Measurements from ENCODE around the gene RUNX1.
"Not testable (repeated sequence)": the region's sequence is repeated elsewhere in the genome, so short reads cannot be mapped to it uniquely, and the experiment has no call there.

Gene RUNX1

GRCh38 chr21:34959607-34960006 is 89.5 kb downstream of the RUNX1 start:
- Mint-ChIP-seq H3K9me3 (peaks cover 13% of the 10 kb centered on the region), H3K36me3 (ENCODE audit: low read depth) (no peaks in the 10 kb centered on the region), H3K4me1 (no peaks in the 10 kb centered on the region), H3K27me3 (ENCODE audit: low read depth) (peaks cover 17% of the 10 kb centered on the region), H3K4me3 (no peak overlapping the region), H3K27ac (no peak overlapping the region)
- no peak for TF ChIP-seq CTCF (IDR thresholded peaks at IDR 0.05; ENCODE audit: unreplicated experiment in 3 of 3)

GRCh38 chr21:34958040-34958439 is 91.1 kb downstream of the RUNX1 start:
- H3K27me3 Mint-ChIP-seq (ENCODE audit: low read depth): peaks cover 14% of the 10 kb centered on the region
- no peaks in the 10 kb centered on the region for H3K4me1 Mint-ChIP-seq
- TF ChIP-seq CTCF (IDR thresholded peaks at IDR 0.05; ENCODE audit: unreplicated experiment in 3 of 3): no peak
- H3K27ac Mint-ChIP-seq: no peak overlapping the region
- H3K9me3 Mint-ChIP-seq: peaks cover 14% of the 10 kb centered on the region
- no peak overlapping the region for H3K4me3 Mint-ChIP-seq
- no peaks in the 10 kb centered on the region for H3K36me3 Mint-ChIP-seq (ENCODE audit: low read depth)

GRCh38 chr21:34956416-34957316 is 92.4 kb downstream of the RUNX1 start:
- no peaks in the 10 kb centered on the region for H3K4me1 Mint-ChIP-seq
- H3K9me3 Mint-ChIP-seq: peaks cover 19% of the 10 kb centered on the region
- H3K27ac Mint-ChIP-seq: no peak overlapping the region
- H3K36me3 Mint-ChIP-seq (ENCODE audit: low read depth): no peaks in the 10 kb centered on the region
- H3K4me3 Mint-ChIP-seq: no peak overlapping the region
- peaks cover 14% of the 10 kb centered on the region for H3K27me3 Mint-ChIP-seq (ENCODE audit: low read depth)
- no peak for TF ChIP-seq CTCF (IDR thresholded peaks at IDR 0.05; ENCODE audit: unreplicated experiment in 3 of 3)

GRCh38 chr21:34953950-34954349 is 95.2 kb downstream of the RUNX1 start:
- no peak overlapping the region for H3K27ac Mint-ChIP-seq

GRCh38 chr21:34952701-34953100 is 96.4 kb downstream of the RUNX1 start:
- peaks cover 19% of the 10 kb centered on the region for H3K9me3 Mint-ChIP-seq
- no peak overlapping the region for H3K4me3 Mint-ChIP-seq
- H3K36me3 Mint-ChIP-seq (ENCODE audit: low read depth): no peaks in the 10 kb centered on the region
- no peak for TF ChIP-seq CTCF (IDR thresholded peaks at IDR 0.05; ENCODE audit: unreplicated experiment in 3 of 3)
- no peak overlapping the region for H3K27ac Mint-ChIP-seq
- H3K27me3 Mint-ChIP-seq (ENCODE audit: low read depth): no peaks in the 10 kb centered on the region
- H3K4me1 Mint-ChIP-seq: peaks cover 1% of the 10 kb centered on the region

More at GRCh38 chr21:34953950-34954349, 95.2 kb downstream of the RUNX1 start:
- peaks cover 19% of the 10 kb centered on the region for H3K9me3 Mint-ChIP-seq
- TF ChIP-seq CTCF (IDR thresholded peaks at IDR 0.05; ENCODE audit: unreplicated experiment in 3 of 3): no peak
- no peaks in the 10 kb centered on the region for H3K27me3 Mint-ChIP-seq (ENCODE audit: low read depth)
- no peaks in the 10 kb centered on the region for H3K36me3 Mint-ChIP-seq (ENCODE audit: low read depth)
- no peak overlapping the region for H3K4me3 Mint-ChIP-seq
- no peaks in the 10 kb centered on the region for H3K4me1 Mint-ChIP-seq

GRCh38 chr21:34951868-34952267 is 97.2 kb downstream of the RUNX1 start:
- not testable (repeated sequence) for H3K4me3 Mint-ChIP-seq; H3K36me3 Mint-ChIP-seq (ENCODE audit: low read depth); H3K27me3 Mint-ChIP-seq (ENCODE audit: low read depth); H3K27ac Mint-ChIP-seq; H3K4me1 Mint-ChIP-seq
- peaks cover 16% of the 10 kb centered on the region for H3K9me3 Mint-ChIP-seq
